Cerebellar cortex (tissue), 1 donor: ENCODE measurements around the gene FOXS1.
"Not testable (repeated sequence)": the region's sequence is repeated elsewhere in the genome, so short reads cannot be mapped to it uniquely, and the experiment has no call there.

Experiments used
- DNase-seq: peaks from one replicate; pipeline ENCODE4 v3.0.0-alpha.2; 2015; ENCODE audit warnings: low spot score

The FOXS1 gene

GRCh38 chr20:31821427-31821826 is 24.0 kb downstream of the FOXS1 start:
- DNase-seq, result no peak

DNA sequence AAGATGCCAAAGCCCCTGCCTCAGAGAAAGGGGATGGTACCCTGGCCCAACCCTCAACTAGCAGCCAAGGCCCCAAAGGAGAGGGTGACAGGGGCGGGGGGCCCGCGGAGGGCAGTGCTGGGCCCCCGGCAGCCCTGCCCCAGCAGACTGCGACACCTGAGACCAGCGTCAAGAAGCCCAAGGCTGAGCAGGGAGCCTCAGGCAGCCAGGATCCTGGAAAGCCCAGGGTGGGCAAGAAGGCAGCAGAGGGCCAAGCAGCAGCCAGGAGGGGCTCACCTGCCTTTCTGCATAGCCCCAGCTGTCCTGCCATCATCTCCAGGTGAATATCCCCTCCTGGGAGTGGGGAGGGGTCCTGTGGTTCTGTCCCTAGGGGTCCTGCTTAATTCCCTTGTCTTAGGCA is 25.2 kb downstream of the FOXS1 start:
- no peak for DNase-seq

- no peak for DNase-seq
Measured at GRCh38 chr20:31819083-31819784, 26.2 kb downstream of the FOXS1 start, which contains the start of gene MYLK2. TSS of gene MYLK2 (plus strand) at chr20:31819356. CDS start at chr20:31819581, 225 bp downstream.

GRCh38 chr20:31818376-31818908 is 27.0 kb downstream of the FOXS1 start:
- DNase-seq, result no peak

- no peak for DNase-seq
Measured at GRCh38 chr20:31817461-31817860, 27.9 kb downstream of the FOXS1 start.

DNA sequence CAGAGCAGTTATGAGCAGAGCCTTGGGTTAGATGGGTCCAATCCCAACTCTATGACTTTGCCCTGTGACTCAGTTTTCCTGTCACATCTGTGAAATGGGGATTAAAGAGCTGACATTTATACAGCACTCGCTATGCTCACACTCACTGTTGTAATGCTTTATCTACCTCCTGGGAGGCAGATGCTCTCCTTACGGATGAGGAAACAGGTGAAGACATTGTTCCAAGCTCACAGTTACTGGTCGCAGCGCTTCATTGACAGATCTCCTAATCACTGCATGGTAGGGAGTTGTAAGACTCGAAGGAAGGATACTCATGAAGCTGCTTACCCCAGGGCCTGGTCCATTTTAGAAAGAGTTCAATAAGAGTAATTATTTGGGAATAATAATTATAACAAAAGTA is 29.2 kb downstream of the FOXS1 start:
- peak; percentile 66 for DNase-seq

DNA sequence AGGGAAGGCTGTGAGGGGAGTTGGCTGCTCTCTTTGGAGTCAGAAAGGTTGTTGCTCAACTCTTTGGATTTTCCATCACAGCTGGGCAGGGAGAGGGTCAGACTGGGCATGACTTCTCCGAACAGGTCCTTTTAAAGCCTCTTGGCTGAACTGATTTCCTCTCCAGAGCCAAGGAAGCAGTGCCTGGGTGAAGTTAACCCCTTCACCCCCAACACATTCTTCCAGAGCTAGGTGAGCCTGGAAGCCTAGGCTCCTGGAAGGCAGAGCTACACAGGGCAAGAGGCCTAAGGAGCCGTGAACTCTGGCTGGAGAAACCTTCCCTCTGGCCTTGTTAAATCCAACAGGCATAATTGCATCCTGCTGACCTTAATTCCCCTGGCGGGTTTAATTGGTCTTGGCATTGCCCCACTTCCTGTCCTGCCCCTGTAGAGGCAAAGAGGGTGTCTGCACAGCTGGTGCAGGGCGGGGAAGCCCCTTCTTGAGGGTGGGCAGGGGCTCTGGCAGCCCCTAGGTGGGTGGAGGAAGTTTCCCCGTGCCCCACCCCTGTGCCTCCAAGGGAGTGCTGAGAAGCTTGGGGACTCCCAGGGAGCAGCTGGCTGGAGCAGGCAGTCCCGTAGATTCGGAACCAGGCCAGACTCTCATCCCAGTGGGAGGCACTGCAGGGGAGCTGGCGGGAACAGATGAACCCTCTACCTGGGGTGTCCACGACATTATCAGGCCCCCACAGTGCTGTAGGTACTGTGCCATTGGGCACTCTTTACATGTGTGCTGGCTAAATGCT is 29.8 kb downstream of the FOXS1 start:
- DNase-seq, result peak; percentile 50

DNA sequence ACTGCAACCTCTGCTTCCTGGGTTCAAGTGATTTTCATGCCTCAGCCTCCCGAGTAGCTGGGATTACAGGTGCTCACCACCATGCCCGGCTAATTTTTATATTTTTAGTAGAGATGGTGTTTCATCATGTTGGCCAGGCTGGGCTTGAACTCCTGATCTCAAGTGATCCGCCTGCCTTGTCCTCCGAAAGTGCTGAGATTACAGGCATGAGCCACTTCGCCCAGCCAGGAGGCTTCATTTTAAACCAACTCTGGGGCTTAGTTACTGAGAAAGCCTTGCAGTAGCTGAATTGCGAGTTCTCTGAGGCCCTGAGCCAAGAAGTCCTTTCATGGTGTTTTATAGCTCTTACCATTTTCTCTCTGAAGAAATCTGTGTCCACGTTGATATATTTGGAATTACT is 31.3 kb downstream of the FOXS1 start:
- not testable (repeated sequence) for DNase-seq

- DNase-seq, result no peak
Measured at GRCh38 chr20:31813611-31814010, 31.8 kb downstream of the FOXS1 start.

GRCh38 chr20:31811796-31812728 is 33.3 kb downstream of the FOXS1 start:
- DNase-seq, result no peak

- DNase-seq, result no peak
Measured at GRCh38 chr20:31811198-31811597, 34.2 kb downstream of the FOXS1 start.

- no peak for DNase-seq
Measured at GRCh38 chr20:31809661-31810060, 35.7 kb downstream of the FOXS1 start.

DNA sequence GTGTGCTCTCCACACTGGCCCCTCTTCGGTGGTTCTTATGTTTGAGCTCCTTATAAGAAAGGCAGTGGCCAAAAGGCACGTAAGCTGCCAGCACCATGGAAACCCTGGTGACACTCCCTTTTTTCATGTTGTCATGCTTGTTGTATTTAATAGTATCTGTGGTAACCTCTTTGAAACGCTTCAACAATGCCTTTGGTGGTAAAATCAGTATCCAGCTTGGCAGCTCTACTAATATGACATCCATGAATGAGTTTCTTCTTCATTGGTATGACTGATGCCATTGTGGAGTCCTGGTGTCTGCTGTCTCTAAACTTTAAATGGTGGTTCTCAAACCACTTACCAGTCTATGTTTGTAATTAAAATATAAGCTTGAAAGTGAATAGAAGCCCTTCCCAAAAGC is 36.9 kb downstream of the FOXS1 start:
- DNase-seq, result no peak

- no peak for DNase-seq
Measured at GRCh38 chr20:31806564-31807355, 38.6 kb downstream of the FOXS1 start.

DNA sequence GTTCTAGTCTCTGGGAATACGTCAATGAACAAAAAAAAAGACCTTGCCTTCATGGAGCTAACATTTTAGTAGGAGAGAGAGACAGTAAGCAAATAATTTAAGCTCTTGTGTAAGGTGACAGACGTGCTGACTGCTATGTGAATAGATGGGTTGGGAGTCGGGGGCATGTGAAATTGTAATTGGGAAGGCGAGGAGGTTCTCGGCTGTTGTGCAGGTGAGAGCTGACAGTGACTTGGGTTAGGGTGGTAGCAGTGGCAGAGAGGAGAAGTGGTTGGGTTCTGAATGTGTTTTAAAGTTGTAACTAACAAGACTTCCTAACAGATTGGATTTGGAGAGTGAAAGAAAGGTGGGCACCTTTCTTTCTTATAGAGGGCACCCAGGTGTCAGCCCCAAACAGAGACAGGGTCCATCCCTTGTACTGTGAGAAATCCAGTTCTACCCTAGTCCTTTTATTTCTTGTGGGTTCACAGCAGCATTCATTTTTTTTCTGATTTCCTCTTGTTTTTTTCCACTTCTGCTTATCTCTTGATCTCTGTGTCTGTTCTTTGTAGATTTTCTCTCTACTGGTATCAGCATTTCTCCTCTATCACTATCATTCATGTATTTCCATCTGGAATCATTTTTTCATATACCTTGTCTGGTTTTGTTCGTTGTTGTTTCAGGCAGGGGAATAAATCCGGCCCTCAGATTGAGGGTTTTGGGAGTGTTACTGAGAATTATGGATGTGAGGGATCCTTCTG is 41.7 kb downstream of the FOXS1 start:
- DNase-seq, result no peak

DNA sequence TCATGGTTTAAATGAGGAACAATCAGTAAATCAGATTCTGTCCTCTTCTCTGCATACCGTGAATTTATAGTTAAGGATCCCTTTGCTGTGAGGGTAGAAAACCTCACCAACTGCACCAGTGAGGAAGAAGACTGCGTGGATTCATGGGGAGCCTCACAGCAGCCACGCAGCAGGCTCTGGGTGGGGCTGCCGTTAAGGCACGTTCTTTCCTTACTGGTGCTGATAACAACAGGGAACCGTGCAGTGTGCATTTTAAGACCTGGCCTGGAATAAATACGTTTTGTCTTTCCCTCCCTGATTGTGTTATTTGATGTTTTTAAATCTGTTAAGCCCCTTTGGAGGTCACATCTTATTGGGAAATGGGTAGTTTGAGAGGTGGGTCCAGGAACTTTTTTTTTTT is 43.9 kb downstream of the FOXS1 start:
- no peak for DNase-seq

- DNase-seq, result no peak
Measured at GRCh38 chr20:31797364-31797763, 48.0 kb downstream of the FOXS1 start.
